Measurements from ENCODE around the gene NTM.
A peak's percentile ranks its signal among the peaks of the same experiment; 100 is the strongest.

NTM gene

GRCh38 chr11:132337819-132338416 lies 967.5 kb downstream of the NTM start:
- Histone ChIP-seq H3K36me3 (ENCODE audit: low read depth) (no peaks in the 10 kb centered on the region), H3K9me3 (ENCODE audit: severe bottlenecking) (no peaks in the 10 kb centered on the region), H3K4me3 (ENCODE audit: severe bottlenecking) (no peak overlapping the region), H3K27me3 (ENCODE audit: insufficient read depth, poor library complexity, severe bottlenecking) (peaks cover 10% of the 10 kb centered on the region), H3K27ac (ENCODE audit: poor library complexity, severe bottlenecking) (no peak overlapping the region), H3K4me1 (ENCODE audit: insufficient read depth, poor library complexity, severe bottlenecking) (no peaks in the 10 kb centered on the region)
- DNase-seq (ENCODE audit: low spot score): no peak
- TF ChIP-seq CTCF (IDR thresholded peaks at IDR 0.05; ENCODE audit: poor library complexity, severe bottlenecking): no peak
- ATAC-seq (ENCODE audit: low read depth): peak; percentile 30; the same call in 2 of the 3 replicates

- H3K9me3 ChIP-seq (ENCODE audit: severe bottlenecking): no peaks in the 10 kb centered on the region
- H3K27ac ChIP-seq (ENCODE audit: poor library complexity, severe bottlenecking): no peak overlapping the region
- peaks cover 10% of the 10 kb centered on the region for H3K27me3 ChIP-seq (ENCODE audit: insufficient read depth, poor library complexity, severe bottlenecking)
- no peaks in the 10 kb centered on the region for H3K4me1 ChIP-seq (ENCODE audit: insufficient read depth, poor library complexity, severe bottlenecking)
- no peak overlapping the region for H3K4me3 ChIP-seq (ENCODE audit: severe bottlenecking)
- DNase-seq (ENCODE audit: low spot score) (no peak), ATAC-seq (ENCODE audit: low read depth) (no peak)
- no peak for TF ChIP-seq CTCF (IDR thresholded peaks at IDR 0.05; ENCODE audit: poor library complexity, severe bottlenecking)
- H3K36me3 ChIP-seq (ENCODE audit: low read depth): no peaks in the 10 kb centered on the region
These were observed 972.0 kb downstream of the NTM start for GRCh38 chr11:132342408-132342807.

DNA sequence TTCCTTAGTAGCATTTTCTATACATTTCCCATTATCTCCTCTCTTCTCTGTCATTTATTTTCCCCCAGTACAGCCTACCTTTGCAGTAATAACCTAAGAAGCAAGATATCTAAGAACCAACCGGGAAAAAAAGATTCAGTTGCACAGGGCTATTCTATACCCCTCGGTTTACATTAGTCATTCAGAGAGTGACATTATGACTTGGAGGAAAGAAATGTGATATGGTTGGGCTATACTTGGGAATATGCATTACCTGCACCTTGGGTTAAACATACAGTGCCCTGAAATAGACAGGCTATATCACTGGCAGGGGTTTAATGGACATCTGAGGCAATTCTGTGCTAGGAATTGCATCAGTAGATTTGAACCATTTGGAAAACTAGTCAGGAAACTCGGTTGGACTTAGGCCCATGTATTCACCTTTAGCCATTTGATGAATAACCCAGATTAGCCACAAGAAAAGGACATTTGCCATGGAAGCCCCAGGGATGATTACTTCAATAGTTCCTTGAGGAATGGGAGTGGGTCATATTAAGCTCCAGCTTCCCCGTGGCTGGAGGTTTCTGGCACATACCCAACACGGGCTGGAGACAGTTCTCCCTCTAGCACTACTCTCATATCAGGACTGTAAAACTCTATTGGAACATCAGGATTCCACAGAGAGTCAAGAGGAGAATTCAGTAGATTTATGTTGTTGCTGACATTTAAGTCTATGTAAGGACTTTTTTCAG lies 973.2 kb downstream of the NTM start:
- no peak overlapping the region for H3K4me3 ChIP-seq (ENCODE audit: severe bottlenecking)
- H3K4me1 ChIP-seq (ENCODE audit: insufficient read depth, poor library complexity, severe bottlenecking): no peaks in the 10 kb centered on the region
- no peak for TF ChIP-seq CTCF (IDR thresholded peaks at IDR 0.05; ENCODE audit: poor library complexity, severe bottlenecking)
- no peak overlapping the region for H3K27ac ChIP-seq (ENCODE audit: poor library complexity, severe bottlenecking)
- no peaks in the 10 kb centered on the region for H3K9me3 ChIP-seq (ENCODE audit: severe bottlenecking)
- no peak for ATAC-seq (ENCODE audit: low read depth)
- no peak for DNase-seq (ENCODE audit: low spot score)
- no peaks in the 10 kb centered on the region for H3K36me3 ChIP-seq (ENCODE audit: low read depth)
- peaks cover 10% of the 10 kb centered on the region for H3K27me3 ChIP-seq (ENCODE audit: insufficient read depth, poor library complexity, severe bottlenecking)

- H3K27ac ChIP-seq (ENCODE audit: poor library complexity, severe bottlenecking): no peak overlapping the region
- DNase-seq (ENCODE audit: low spot score) (no peak), ATAC-seq (ENCODE audit: low read depth) (no peak)
- no peaks in the 10 kb centered on the region for H3K36me3 ChIP-seq (ENCODE audit: low read depth)
- no peak for TF ChIP-seq CTCF (IDR thresholded peaks at IDR 0.05; ENCODE audit: poor library complexity, severe bottlenecking)
- no peaks in the 10 kb centered on the region for H3K4me1 ChIP-seq (ENCODE audit: insufficient read depth, poor library complexity, severe bottlenecking)
- H3K27me3 ChIP-seq (ENCODE audit: insufficient read depth, poor library complexity, severe bottlenecking): peaks cover 9% of the 10 kb centered on the region
- no peaks in the 10 kb centered on the region for H3K9me3 ChIP-seq (ENCODE audit: severe bottlenecking)
- H3K4me3 ChIP-seq (ENCODE audit: severe bottlenecking): no peak overlapping the region
These were observed 976.2 kb downstream of the NTM start for GRCh38 chr11:132346558-132347148.
